Activated CD8-positive, alpha-beta T cell treated with anti-CD3 and anti-CD28 coated beads for 36 hours (primary cell): ENCODE measurements around the gene GOLGA2. TPM values are rescaled to one million over a fixed set of nuclear protein-coding genes. Genes with fewer than 3 reads are reported as not detected.

Source experiments
- ATAC-seq: fragments of 200-7000 bp; cut with Tn5 transposase; one replicate; pipeline ENCODE4 v1.10.0; 2021; ENCODE audit warnings: mild to moderate bottlenecking, moderate library complexity
- CTCF ChIA-PET: fragments of 350-600 bp; sonication (Branson Sonifier 250); formaldehyde crosslinking; loops from one replicate; lab custom pipeline; 2021; ENCODE audit warnings: antibody characterized with exemption; lab: Charles Lee
- POLR2A ChIA-PET: fragments of 350-600 bp; sonication (Branson Sonifier 250); formaldehyde crosslinking; loops from one replicate; lab custom pipeline; 2021; ENCODE audit warnings: antibody characterized with exemption; lab: Charles Lee
- DNase-seq: peaks from one replicate; pipeline ENCODE4 v3.0.0-alpha.2; 2020
- H3K27ac Mint-ChIP-seq: one replicate; pipeline ENCODE4 v1.8.0; 2021; ENCODE audit warnings: mild to moderate bottlenecking, mixed read lengths
- H3K27me3 Mint-ChIP-seq: one replicate; pipeline ENCODE4 v1.8.0; 2021; ENCODE audit warnings: mixed read lengths
- H3K36me3 Mint-ChIP-seq: one replicate; pipeline ENCODE4 v1.8.0; 2021; ENCODE audit warnings: low read depth, mixed read lengths
- H3K4me1 Mint-ChIP-seq: one replicate; pipeline ENCODE4 v1.8.0; 2021; ENCODE audit warnings: low read depth, mixed read lengths
- H3K4me3 Mint-ChIP-seq: one replicate; pipeline ENCODE4 v1.8.0; 2021; ENCODE audit warnings: mild to moderate bottlenecking, moderate library complexity, mixed read lengths
- H3K9me3 Mint-ChIP-seq: one replicate; pipeline ENCODE4 v1.8.0; 2021; ENCODE audit warnings: mixed read lengths
- CTCF ChIP-seq: fragments of 200-600 bp; IDR thresholded peaks from one replicate; pipeline ENCODE4 v1.8.0; 2022; ENCODE audit warnings: antibody characterized with exemption, mild to moderate bottlenecking
- intact Hi-C: fragments of 100-400 bp; cut with micrococcal nuclease; formaldehyde crosslinking; loops from one replicate; pipeline ENCODE4 v1.10.0; 2022
- total RNA-seq, 2 experiments: library from RNA; stranded (reverse); gene quantifications; one replicate each; pipeline ENCODE4 v1.2.3, GENCODE V29; 2021

The GOLGA2 gene
- total RNA-seq, 2 experiments from 2014 or later, result 29.8 to 34.6 TPM

- peaks cover 2% of the 10 kb centered on the region for H3K4me1 Mint-ChIP-seq
- H3K27ac Mint-ChIP-seq, result no peak overlapping the region
- POLR2A ChIA-PET, result no interaction called here
- intact Hi-C loops, result no loop called here
- no peak overlapping the region for H3K4me3 Mint-ChIP-seq
- H3K36me3 Mint-ChIP-seq, result peaks cover 9% of the 10 kb centered on the region
- H3K9me3 Mint-ChIP-seq, result no peaks in the 10 kb centered on the region
- no peaks in the 10 kb centered on the region for H3K27me3 Mint-ChIP-seq
- ATAC-seq (no peak), DNase-seq (no peak)
- CTCF ChIA-PET, result no interaction called here
- TF ChIP-seq CTCF, result no peak
These were observed 40.6 kb upstream of the GOLGA2 start for GRCh38 chr9:128316421-128316820.

- H3K4me3 Mint-ChIP-seq, result no peak overlapping the region
- ChIA-PET POLR2A (interaction anchor here (1.9 kb wide), 1 partner anchor 14 kb away, joined by 5 read pairs; no protein-coding TSS in a partner anchor), CTCF (interaction anchor here (1.2 kb wide), 1 partner anchor 48 kb away, joined by 5 read pairs; no protein-coding TSS in a partner anchor)
- ATAC-seq (no peak), DNase-seq (no peak)
- peaks cover 11% of the 10 kb centered on the region for H3K36me3 Mint-ChIP-seq
- H3K9me3 Mint-ChIP-seq, result no peaks in the 10 kb centered on the region
- no peak overlapping the region for H3K27ac Mint-ChIP-seq
- intact Hi-C loops, result no loop called here
- H3K4me1 Mint-ChIP-seq, result no peaks in the 10 kb centered on the region
- no peaks in the 10 kb centered on the region for H3K27me3 Mint-ChIP-seq
- TF ChIP-seq CTCF, result no peak
These were observed 38.9 kb upstream of the GOLGA2 start for GRCh38 chr9:128314697-128315096.

GRCh38 chr9:128310461-128310860 is 34.7 kb upstream of the GOLGA2 start:
- TF ChIP-seq CTCF, result no peak
- H3K36me3 Mint-ChIP-seq, result peaks cover 11% of the 10 kb centered on the region

GRCh38 chr9:128309551-128309950 is 33.7 kb upstream of the GOLGA2 start:
- intact Hi-C loops, result no loop called here
- H3K27ac Mint-ChIP-seq, result no peak overlapping the region
- H3K4me1 Mint-ChIP-seq, result no peaks in the 10 kb centered on the region
- no peaks in the 10 kb centered on the region for H3K9me3 Mint-ChIP-seq
- ChIA-PET CTCF (interaction anchor here (1.5 to 4.5 kb wide), 2 partner anchors 9 to 13 kb away, joined by 6 to 21 read pairs; no protein-coding TSS in a partner anchor), POLR2A (interaction anchor here (0.6 kb wide), 1 partner anchor 82 kb away, joined by 3 read pairs; no protein-coding TSS in a partner anchor)
- TF ChIP-seq CTCF, result no peak
- DNase-seq, result no peak
- no peak overlapping the region for H3K4me3 Mint-ChIP-seq
- H3K36me3 Mint-ChIP-seq, result peaks cover 11% of the 10 kb centered on the region
- no peak for ATAC-seq
- H3K27me3 Mint-ChIP-seq, result no peaks in the 10 kb centered on the region

More at GRCh38 chr9:128310461-128310860, 34.7 kb upstream of the GOLGA2 start:
- POLR2A ChIA-PET, result interaction anchor here (1.1 kb wide), 1 partner anchor 10 kb away, joined by 4 read pairs; no protein-coding TSS in a partner anchor
- Mint-ChIP-seq H3K27ac (no peak overlapping the region), H3K4me1 (no peaks in the 10 kb centered on the region), H3K9me3 (no peaks in the 10 kb centered on the region), H3K27me3 (no peaks in the 10 kb centered on the region), H3K4me3 (no peak overlapping the region)
- no peak for ATAC-seq
- DNase-seq, result no peak
- CTCF ChIA-PET, result interaction anchor here (1.3 to 4.5 kb wide), 4 partner anchors 10 to 56 kb away, joined by 3 to 21 read pairs (median 6); no protein-coding TSS in a partner anchor
- intact Hi-C loops, result no loop called here

- Mint-ChIP-seq H3K9me3 (no peaks in the 10 kb centered on the region), H3K4me3 (no peak overlapping the region), H3K4me1 (no peaks in the 10 kb centered on the region), H3K27ac (no peak overlapping the region), H3K27me3 (no peaks in the 10 kb centered on the region), H3K36me3 (peaks cover 8% of the 10 kb centered on the region)
- CTCF ChIA-PET, result interaction anchor here (1.7 to 3.1 kb wide), 2 partner anchors 8 to 36 kb away, joined by 6 to 14 read pairs; no protein-coding TSS in a partner anchor
- intact Hi-C loops, result no loop called here
- DNase-seq (no peak), ATAC-seq (no peak)
- POLR2A ChIA-PET, result interaction anchor here (1.0 kb wide), 1 partner anchor 114 kb away, joined by 3 read pairs; no protein-coding TSS in a partner anchor
- TF ChIP-seq CTCF, result no peak
These were observed 29.1 kb upstream of the GOLGA2 start for GRCh38 chr9:128304971-128305288.
